Neuron (in vitro differentiated cells): ENCODE data around the gene IDH1.
"Not testable (repeated sequence)": the region's sequence is repeated elsewhere in the genome, so short reads cannot be mapped to it uniquely, and the experiment has no call there.

Source experiments
- H2AFZ ChIP-seq: one replicate; pipeline ENCODE4 v1.6.1; 2013; ENCODE audit warnings: low read depth, mild to moderate bottlenecking, inconsistent platforms, low read length, moderate library complexity
- H3K27me3 ChIP-seq: one replicate; pipeline ENCODE4 v1.6.1; 2013; ENCODE audit warnings: low read length; ENCODE audit not compliant: insufficient read depth
- H3K36me3 ChIP-seq: one replicate; pipeline ENCODE4 v1.6.1; 2013; ENCODE audit warnings: low read length; ENCODE audit not compliant: insufficient read depth
- H3K4me1 ChIP-seq: one replicate; pipeline ENCODE4 v1.6.1; 2013; ENCODE audit warnings: low read length; ENCODE audit not compliant: insufficient read depth
- H3K4me3 ChIP-seq: 2 replicates; pipeline ENCODE4 v1.5.1; 2013; ENCODE audit warnings: mild to moderate bottlenecking, low read length, moderate library complexity
- H3K9me3 ChIP-seq: one replicate; pipeline ENCODE4 v1.6.1; 2013; ENCODE audit warnings: low read length

IDH1 gene

DNA sequence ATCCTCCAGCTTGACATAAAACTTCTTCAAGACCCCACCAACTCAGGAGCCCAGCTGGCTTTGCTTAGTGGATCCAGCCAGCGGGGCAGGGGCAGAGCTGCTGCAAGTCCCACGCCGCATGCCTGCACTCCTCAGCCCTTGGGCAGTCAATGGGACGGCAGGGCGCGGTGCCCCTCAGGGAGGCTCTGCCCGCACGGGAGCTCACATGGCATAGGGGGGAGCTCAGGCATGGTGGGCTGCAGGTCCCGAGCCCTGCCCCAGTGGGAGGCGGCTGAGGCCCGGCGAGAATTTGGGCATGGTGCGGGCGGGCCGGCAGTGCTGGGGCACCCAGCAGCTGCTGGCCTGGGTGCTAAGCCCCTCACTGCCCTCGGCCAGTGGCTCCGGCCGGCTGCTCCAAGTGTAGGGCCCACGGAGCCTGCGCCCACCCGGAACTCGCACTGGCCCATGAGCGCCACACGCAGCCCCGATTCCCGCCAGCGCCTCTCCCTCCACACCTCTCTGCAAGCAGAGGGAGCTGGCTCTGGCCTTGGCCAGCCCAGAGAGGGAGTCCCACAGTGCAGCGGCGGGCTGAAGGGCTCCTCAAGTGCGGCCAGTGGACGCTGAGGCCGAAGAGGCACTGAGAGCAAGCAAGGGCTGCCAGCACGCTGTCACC lies 27.2 kb downstream of the IDH1 start:
- Histone ChIP-seq H3K9me3 (peaks cover 4% of the 10 kb centered on the region), H3K4me3 (no peak overlapping the region), H3K36me3 (no peaks in the 10 kb centered on the region), H2AFZ (no peak overlapping the region), H3K4me1 (no peaks in the 10 kb centered on the region), H3K27me3 (no peaks in the 10 kb centered on the region)

DNA sequence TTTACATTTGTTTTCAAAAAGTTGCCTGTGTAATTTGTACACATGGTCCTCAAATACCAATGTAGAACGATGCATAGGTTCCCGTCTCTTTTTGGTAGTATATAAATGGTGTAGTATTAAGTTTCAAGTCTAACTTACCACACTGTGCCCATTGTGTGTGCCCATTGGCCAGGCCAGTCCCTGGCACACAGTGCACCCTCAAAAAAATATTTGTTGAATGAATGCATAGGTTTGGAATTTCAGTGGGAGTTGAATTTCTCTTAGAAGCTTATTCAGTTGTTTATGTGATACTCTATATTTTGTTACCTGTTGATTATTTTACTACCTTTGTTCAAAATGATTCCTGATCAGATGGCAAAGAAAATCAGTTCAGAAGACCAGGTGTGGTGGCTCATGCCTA lies 30.1 kb downstream of the IDH1 start:
- no peaks in the 10 kb centered on the region for H3K36me3 ChIP-seq
- peaks cover 4% of the 10 kb centered on the region for H3K9me3 ChIP-seq
- H3K4me3 ChIP-seq, result no peak overlapping the region
- H3K4me1 ChIP-seq, result no peaks in the 10 kb centered on the region
- no peak overlapping the region for H2AFZ ChIP-seq
- H3K27me3 ChIP-seq, result no peaks in the 10 kb centered on the region

DNA sequence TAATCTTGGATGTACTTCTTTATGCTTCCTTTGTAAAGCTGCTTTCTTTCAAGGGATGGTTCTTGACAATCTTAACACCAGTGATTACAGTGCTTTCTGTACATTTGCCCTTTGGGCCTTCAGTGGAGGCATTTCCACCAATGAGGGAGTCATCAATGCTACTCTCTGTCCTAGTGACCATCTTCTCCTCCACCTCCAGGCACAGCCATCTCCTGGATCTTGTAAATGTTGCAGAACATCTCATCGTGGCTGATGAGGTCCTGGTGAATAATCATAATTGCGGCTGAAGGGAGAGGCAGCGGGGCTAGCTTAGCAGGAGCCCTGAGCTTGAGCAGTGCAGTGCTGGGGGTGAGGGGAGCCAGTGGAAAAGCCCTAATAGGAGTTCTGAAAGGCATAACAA lies 32.5 kb downstream of the IDH1 start:
- no peaks in the 10 kb centered on the region for H3K36me3 ChIP-seq
- H3K4me1 ChIP-seq, result no peaks in the 10 kb centered on the region
- no peaks in the 10 kb centered on the region for H3K9me3 ChIP-seq
- H3K27me3 ChIP-seq, result no peaks in the 10 kb centered on the region
- H3K4me3 ChIP-seq, result no peak overlapping the region
- H2AFZ ChIP-seq, result no peak overlapping the region

DNA sequence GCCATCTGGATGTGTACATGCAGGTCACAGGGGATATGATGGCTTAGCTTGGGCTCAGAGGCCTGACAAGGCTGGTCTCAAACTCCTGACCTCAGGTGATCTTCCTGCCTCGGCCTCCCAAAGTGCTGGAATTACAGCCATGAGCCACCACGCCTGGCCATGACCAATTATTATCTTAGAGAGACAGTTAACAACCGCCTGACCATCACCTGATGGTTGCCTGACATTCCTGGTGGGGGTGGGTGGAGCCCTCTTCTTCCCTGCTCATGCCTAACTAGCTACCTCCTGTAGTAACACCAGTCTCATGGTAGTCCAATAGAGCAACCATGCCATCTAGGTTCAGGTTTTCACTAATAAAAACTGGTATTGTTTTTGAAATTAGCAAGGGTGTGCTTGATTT lies 33.0 kb downstream of the IDH1 start:
- not testable (repeated sequence) for H2AFZ ChIP-seq, H3K4me1 ChIP-seq, H3K36me3 ChIP-seq, H3K4me3 ChIP-seq, H3K27me3 ChIP-seq, H3K9me3 ChIP-seq

DNA sequence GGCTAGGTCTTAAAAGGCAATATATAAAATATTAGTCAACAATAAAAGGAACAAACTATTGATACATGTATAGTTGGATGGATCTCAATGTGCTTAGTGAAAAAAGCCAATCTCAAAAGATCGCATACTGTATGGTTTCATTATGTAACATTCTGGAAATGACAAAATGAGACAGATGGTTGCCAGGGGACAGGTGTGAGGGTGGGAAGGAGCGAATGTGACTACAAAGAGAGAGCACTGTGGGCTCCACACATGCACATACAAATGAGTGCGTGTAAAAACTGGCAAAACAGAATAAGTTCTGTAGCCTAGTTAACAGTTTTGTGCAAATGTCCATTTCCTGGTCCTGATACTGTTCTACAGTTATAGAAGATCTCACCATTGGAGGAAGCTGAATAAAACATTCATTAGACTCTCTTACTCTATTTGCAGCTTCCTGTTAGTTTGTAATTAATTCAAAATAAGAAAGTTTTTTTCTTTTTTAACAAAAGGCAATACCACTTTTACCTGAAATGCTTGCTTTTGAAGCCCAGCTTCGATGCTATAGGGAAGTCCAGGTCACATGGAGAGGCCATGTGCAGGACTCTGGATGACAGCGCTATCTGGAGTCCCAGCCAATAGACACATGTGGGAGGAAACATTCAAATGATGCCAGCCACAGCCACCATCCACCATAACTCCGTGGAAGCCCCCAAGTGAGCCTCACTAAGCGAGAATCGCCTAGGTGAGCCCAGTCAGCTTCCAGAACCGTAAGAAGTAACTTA lies 44.0 kb downstream of the IDH1 start:
- Histone ChIP-seq H3K9me3 (no peaks in the 10 kb centered on the region), H2AFZ (no peak overlapping the region), H3K4me3 (no peak overlapping the region), H3K27me3 (no peaks in the 10 kb centered on the region), H3K36me3 (no peaks in the 10 kb centered on the region), H3K4me1 (no peaks in the 10 kb centered on the region)

DNA sequence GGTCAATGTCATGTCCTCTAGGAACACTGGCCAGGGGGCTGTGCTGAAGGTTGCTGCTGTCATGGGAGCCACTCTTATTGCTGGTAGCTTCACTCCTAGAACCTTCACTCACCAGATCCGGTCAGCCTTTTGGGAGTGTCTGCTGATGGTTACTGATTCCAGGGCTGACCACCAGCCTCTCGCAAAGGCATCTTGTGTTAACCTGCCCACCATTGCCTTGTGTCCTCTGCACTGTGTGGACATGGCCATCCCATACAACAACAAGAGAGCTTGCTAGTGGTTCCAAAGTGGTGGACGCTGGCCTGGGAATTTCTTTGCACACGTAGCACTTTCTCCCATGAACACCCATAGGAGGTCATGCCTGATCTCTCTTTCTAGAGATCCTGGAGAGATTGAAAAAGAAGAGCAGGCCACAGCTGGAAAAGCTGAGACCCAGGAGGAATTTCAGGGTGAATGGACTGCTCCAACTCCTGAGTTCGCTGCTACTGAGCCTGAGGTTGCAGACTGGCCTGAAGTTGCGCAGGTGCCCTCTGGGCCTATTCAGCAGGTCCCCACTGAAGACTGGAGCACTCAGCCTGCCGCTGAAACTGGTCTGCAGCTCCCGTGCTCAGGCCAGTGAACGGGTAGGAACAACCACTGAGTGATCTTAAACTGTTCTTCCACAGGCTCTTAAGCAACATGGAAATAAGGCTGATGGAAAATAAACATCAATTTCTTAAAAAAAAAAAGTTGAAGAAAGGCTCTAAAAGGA lies 46.4 kb downstream of the IDH1 start:
- Histone ChIP-seq H3K4me3 (no peak overlapping the region), H3K4me1 (no peaks in the 10 kb centered on the region), H3K27me3 (no peaks in the 10 kb centered on the region), H3K36me3 (no peaks in the 10 kb centered on the region), H3K9me3 (no peaks in the 10 kb centered on the region), H2AFZ (no peak overlapping the region)

DNA sequence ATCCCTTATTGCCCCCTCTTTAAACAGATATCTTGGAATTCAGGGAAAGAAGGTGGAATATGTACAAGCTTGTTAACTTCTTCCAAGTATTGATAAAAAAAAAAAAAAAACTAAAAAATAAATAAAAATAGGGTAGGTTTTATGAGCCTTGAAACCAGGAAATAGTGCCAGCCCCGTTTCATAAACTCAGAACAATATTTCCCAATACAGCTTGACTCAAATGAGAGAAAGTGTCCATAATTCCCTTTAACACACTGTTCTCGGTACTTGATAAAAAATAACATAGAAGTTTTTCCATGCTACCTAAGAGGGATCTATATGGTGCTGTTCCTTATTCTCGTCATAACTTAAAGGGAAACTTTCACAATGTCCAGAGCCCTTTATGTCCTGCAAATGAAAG lies 47.1 kb downstream of the IDH1 start:
- Histone ChIP-seq H2AFZ (no peak overlapping the region), H3K9me3 (no peaks in the 10 kb centered on the region), H3K4me3 (no peak overlapping the region)

DNA sequence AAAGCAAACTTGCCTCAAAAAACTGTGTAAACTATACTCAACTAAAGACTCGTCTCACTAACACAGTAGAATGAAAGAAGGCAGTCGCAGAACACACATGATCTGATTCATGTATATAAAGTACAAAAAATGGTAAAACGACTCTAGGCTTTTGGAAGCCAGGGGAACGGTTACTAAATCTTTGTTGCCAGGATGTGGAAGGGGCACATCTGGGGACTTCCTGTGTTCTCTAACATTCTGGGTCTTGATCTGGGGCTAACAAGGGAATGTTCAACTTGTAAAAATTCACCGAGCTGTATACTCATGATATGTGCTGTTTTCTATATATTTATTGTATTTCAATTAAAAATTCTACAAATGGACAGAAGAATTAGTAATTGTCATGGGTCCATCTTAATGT lies 50.7 kb downstream of the IDH1 start:
- H3K27me3 ChIP-seq, result no peaks in the 10 kb centered on the region
- no peak overlapping the region for H2AFZ ChIP-seq
- no peaks in the 10 kb centered on the region for H3K36me3 ChIP-seq
- no peak overlapping the region for H3K4me3 ChIP-seq
- peaks cover 11% of the 10 kb centered on the region for H3K4me1 ChIP-seq
- no peaks in the 10 kb centered on the region for H3K9me3 ChIP-seq

More for the DNA sequence above, 47.1 kb downstream of the IDH1 start:
- H3K27me3 ChIP-seq, result no peaks in the 10 kb centered on the region
- no peaks in the 10 kb centered on the region for H3K36me3 ChIP-seq
- H3K4me1 ChIP-seq, result peaks cover under 1% of the 10 kb centered on the region

DNA sequence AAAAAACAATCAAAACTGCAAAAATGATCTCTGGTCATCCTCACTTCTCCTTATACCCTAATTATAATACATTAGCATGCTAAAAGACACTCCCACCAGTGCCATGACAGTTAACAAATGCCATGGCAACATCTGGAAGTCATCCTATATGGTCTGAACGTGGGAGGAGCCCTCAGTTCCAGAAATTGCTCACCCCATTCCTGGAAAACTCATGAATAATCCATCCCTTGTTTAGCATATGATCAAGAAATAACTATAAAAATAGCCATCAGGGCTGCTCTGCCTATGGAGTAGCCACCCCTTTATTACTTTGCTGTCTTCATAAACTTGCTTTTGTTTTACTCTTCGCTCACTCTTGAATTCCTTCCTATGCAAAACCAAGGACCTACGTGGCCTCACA lies 59.3 kb downstream of the IDH1 start:
- Histone ChIP-seq H3K9me3 (no peaks in the 10 kb centered on the region), H3K27me3 (no peaks in the 10 kb centered on the region), H3K4me3 (no peak overlapping the region), H3K4me1 (peaks cover 45% of the 10 kb centered on the region), H2AFZ (no peak overlapping the region), H3K36me3 (no peaks in the 10 kb centered on the region)

DNA sequence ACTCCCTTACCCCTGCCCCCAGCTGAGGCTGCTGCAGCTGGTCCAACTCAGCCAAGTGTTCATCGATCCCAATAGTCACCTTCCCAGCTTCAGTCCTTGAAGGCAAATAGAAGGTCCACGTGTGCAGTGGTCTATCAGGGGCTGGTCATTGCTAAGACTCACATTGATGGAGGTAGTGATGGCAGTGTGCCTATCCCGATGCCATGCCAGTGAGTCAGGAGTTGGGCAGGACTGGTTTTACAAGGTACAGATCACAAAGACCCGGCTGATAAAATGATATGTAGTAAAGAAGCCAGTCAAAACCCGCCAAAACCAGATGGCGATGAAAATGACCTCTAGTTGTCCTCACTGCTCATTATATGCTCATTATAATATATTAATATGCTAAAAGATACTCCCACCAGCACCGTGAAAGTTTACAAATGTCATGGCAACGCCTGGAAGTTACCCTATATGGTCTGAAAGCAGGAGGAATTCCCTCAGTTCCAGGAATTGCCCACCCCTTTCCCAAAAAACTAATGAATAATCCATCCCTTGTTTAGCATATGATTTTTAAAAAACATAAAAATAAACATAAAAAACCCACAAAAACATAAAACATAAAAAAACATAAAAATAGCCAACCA lies 62.1 kb downstream of the IDH1 start:
- Histone ChIP-seq H3K4me1 (peaks cover 62% of the 10 kb centered on the region), H3K4me3 (no peak overlapping the region), H3K9me3 (no peaks in the 10 kb centered on the region), H3K36me3 (no peaks in the 10 kb centered on the region), H3K27me3 (no peaks in the 10 kb centered on the region), H2AFZ (no peak overlapping the region)

DNA sequence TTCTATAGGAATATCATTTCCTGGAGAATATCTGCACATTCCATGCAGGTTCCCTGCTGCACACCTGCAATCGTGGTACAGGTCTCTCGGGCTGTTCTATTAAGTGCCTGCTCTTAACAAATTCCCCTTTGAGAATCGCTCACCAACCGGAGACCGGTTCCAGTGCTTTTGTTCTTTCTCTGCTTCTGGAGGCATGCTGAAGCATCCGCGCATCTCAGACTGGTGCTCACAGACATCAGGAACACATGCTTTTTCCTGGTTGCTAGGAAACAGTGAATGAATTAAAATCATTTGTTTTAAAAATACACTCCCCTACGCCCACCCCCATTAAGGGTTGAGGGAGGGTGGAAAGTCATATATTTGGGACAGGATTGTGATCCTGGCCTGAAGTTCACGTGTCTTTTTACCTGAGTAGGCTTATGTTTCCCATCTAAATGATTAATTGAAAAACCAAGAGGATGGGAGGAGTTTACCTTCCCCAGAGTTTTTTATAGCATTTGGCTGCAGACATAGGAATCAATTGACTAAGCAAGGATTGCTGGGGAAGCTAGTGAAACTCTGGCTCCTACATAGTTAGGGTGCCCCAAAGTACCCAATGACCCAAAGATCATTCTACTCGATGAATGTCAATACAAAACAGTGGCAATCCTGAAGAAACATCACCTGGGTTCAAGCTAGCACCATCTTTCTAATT lies 64.9 kb downstream of the IDH1 start, which contains the start of gene C2orf80:
Gene C2orf80 (minus strand): TSS at position 221 of the 694 bp plus-strand sequence. CDS start 3,044 bp downstream, outside the sequence.
- no peaks in the 10 kb centered on the region for H3K36me3 ChIP-seq
- peak within 1 kb of the TSS; percentile 44 for H3K4me3 ChIP-seq
- H3K4me1 ChIP-seq, result peaks cover 70% of the 10 kb centered on the region
- no peak within 1 kb of the TSS for H2AFZ ChIP-seq
- no peaks in the 10 kb centered on the region for H3K9me3 ChIP-seq
- no peaks in the 10 kb centered on the region for H3K27me3 ChIP-seq

DNA sequence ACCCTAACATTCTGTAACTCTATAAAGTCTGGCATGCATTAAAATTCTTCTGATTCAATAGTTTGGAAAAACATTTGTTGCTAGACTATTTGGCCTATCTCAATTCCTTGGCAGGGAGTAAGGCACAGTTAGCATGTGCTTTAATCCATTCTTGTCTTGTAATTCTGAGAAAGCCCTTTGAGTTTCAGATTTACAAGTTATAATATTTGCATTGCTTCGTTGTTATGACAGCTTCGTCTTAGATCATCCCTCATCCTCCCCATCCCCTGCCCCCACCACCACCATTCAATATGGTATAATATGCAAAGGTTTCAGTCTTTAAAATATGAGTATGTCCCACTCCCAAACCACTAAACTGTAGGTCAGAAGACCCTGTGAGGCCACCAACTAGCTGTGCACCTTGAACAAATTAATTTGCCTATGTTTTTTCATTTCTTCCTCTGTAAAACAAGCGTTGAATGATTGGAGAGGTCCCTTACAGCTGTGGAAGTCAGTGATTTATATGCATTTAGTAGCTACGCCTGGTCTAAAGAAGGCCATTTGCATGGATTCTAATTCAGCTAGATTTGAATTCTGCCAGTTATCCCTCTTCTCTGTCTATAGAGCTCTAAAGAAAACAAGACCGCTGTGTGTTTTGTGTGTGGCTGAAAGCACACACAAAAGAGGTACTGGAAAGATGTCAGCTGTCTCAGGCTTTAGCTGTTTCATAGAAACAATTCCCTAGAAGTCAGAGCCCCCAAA lies 65.6 kb downstream of the IDH1 start:
- no peak overlapping the region for H2AFZ ChIP-seq
- H3K4me3 ChIP-seq, result peak overlapping the region; percentile 44
- peaks cover 76% of the 10 kb centered on the region for H3K4me1 ChIP-seq
- no peaks in the 10 kb centered on the region for H3K36me3 ChIP-seq
- H3K9me3 ChIP-seq, result no peaks in the 10 kb centered on the region
- H3K27me3 ChIP-seq, result no peaks in the 10 kb centered on the region
